Astrocyte (in vitro differentiated cells and primary cell): ENCODE data around the gene GADL1.

ENCODE experiments used
- EZH2 ChIP-seq: IDR thresholded peaks from 2 replicates; pipeline ENCODE4 v1.6.1; 2012; ENCODE audit warnings: mild to moderate bottlenecking, low read length, inconsistent platforms; ENCODE audit not compliant: insufficient read depth
- TF ChIP-seq, protein P1 (sequence below): IDR thresholded peaks from 2 replicates; pipeline ENCODE4 v1.5.1; 2011; ENCODE audit warnings: low read depth, mild to moderate bottlenecking, inconsistent platforms, low read length, moderate library complexity; ENCODE audit not compliant: insufficient read depth

- TF ChIP-seq EZH2, result no peak
- TF ChIP-seq, protein P1, sequence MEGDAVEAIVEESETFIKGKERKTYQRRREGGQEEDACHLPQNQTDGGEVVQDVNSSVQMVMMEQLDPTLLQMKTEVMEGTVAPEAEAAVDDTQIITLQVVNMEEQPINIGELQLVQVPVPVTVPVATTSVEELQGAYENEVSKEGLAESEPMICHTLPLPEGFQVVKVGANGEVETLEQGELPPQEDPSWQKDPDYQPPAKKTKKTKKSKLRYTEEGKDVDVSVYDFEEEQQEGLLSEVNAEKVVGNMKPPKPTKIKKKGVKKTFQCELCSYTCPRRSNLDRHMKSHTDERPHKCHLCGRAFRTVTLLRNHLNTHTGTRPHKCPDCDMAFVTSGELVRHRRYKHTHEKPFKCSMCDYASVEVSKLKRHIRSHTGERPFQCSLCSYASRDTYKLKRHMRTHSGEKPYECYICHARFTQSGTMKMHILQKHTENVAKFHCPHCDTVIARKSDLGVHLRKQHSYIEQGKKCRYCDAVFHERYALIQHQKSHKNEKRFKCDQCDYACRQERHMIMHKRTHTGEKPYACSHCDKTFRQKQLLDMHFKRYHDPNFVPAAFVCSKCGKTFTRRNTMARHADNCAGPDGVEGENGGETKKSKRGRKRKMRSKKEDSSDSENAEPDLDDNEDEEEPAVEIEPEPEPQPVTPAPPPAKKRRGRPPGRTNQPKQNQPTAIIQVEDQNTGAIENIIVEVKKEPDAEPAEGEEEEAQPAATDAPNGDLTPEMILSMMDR, result no peak
Observed at GRCh38 chr3:30692498-30693130, 201.8 kb downstream of the GADL1 start.
